ENCODE data around the gene GRIN3B. TPM values are rescaled to one million over a fixed set of nuclear protein-coding genes. Genes with fewer than 3 reads are reported as not detected.

GRIN3B gene
- total and polyA plus RNA-seq, 10 of the 15 experiments (the other 5 are each of a cell fraction or from before 2014, with no cell fraction given), result 0.15 TPM; not detected in 9

- peak; percentile 3 for TF ChIP-seq MEF2B (IDR thresholded peaks at IDR 0.05; ENCODE audit: partially characterized antibody, poor library complexity, severe bottlenecking)
- peak; percentile 38; the same call in 1 of the 2 replicates for TF ChIP-seq MXI1 (IDR thresholded peaks at IDR 0.05; ENCODE audit: low read depth, low read length)
- TF ChIP-seq E4F1 (IDR thresholded peaks at IDR 0.05; ENCODE audit: borderline replicate concordance, partially characterized antibody), result no peak
- TF ChIP-seq CUX1 (IDR thresholded peaks at IDR 0.05; ENCODE audit: insufficient replicate concordance, low read depth, low read length), result no peak
- TF ChIP-seq SPI1 (IDR thresholded peaks at IDR 0.05; ENCODE audit: borderline replicate concordance, insufficient read depth, low read depth, low read length), result no peak
- TF ChIP-seq, protein P1, sequence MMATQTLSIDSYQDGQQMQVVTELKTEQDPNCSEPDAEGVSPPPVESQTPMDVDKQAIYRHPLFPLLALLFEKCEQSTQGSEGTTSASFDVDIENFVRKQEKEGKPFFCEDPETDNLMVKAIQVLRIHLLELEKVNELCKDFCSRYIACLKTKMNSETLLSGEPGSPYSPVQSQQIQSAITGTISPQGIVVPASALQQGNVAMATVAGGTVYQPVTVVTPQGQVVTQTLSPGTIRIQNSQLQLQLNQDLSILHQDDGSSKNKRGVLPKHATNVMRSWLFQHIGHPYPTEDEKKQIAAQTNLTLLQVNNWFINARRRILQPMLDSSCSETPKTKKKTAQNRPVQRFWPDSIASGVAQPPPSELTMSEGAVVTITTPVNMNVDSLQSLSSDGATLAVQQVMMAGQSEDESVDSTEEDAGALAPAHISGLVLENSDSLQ (IDR thresholded peaks at IDR 0.05), result peak; percentile 100
- TF ChIP-seq ZNF274 (IDR thresholded peaks at IDR 0.05; ENCODE audit: insufficient read depth, insufficient read length), result no peak
- TF ChIP-seq CREB1 (IDR thresholded peaks at IDR 0.05; ENCODE audit: low read depth), result peak; percentile 74; the same call in 1 of the 2 replicates
- no peak for TF ChIP-seq TCF7 (IDR thresholded peaks at IDR 0.05; ENCODE audit: borderline replicate concordance)
- peak; percentile 80 for TF ChIP-seq HDGF (IDR thresholded peaks at IDR 0.05)
- peak; percentile 45; the same call in 1 of the 2 replicates for TF ChIP-seq MTA3 (IDR thresholded peaks at IDR 0.05; ENCODE audit: borderline replicate concordance, low read length)
- TF ChIP-seq CHD2 (IDR thresholded peaks at IDR 0.05; ENCODE audit: borderline replicate concordance, low read depth, low read length), result peak; percentile 94
- TF ChIP-seq, protein P2, sequence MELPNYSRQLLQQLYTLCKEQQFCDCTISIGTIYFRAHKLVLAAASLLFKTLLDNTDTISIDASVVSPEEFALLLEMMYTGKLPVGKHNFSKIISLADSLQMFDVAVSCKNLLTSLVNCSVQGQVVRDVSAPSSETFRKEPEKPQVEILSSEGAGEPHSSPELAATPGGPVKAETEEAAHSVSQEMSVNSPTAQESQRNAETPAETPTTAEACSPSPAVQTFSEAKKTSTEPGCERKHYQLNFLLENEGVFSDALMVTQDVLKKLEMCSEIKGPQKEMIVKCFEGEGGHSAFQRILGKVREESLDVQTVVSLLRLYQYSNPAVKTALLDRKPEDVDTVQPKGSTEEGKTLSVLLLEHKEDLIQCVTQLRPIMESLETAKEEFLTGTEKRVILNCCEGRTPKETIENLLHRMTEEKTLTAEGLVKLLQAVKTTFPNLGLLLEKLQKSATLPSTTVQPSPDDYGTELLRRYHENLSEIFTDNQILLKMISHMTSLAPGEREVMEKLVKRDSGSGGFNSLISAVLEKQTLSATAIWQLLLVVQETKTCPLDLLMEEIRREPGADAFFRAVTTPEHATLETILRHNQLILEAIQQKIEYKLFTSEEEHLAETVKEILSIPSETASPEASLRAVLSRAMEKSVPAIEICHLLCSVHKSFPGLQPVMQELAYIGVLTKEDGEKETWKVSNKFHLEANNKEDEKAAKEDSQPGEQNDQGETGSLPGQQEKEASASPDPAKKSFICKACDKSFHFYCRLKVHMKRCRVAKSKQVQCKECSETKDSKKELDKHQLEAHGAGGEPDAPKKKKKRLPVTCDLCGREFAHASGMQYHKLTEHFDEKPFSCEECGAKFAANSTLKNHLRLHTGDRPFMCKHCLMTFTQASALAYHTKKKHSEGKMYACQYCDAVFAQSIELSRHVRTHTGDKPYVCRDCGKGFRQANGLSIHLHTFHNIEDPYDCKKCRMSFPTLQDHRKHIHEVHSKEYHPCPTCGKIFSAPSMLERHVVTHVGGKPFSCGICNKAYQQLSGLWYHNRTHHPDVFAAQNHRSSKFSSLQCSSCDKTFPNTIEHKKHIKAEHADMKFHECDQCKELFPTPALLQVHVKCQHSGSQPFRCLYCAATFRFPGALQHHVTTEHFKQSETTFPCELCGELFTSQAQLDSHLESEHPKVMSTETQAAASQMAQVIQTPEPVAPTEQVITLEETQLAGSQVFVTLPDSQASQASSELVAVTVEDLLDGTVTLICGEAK (IDR thresholded peaks at IDR 0.05; ENCODE audit: borderline replicate concordance), result no peak; the same call in 1 of the 2 replicates
- no peak for TF ChIP-seq GABPA (IDR thresholded peaks at IDR 0.05; ENCODE audit: low read depth)
- peak; percentile 50; the same call in 1 of the 2 replicates for TF ChIP-seq ZBED1 (IDR thresholded peaks at IDR 0.05; ENCODE audit: borderline replicate concordance)
- TF ChIP-seq YY1 (IDR thresholded peaks at IDR 0.05; ENCODE audit: low read depth, low read length), result peak; percentile 61
Observed at GRCh38 chr19:1039646-1040475, 39.6 kb downstream of the GRIN3B start, which contains the start of gene ABCA7 (continued).

All from GM12878 (cell line).